K562 (cell line): ENCODE data around the gene AP2A2.

Experiments used
- NFRKB ChIP-seq: fragments of 450-650 bp; IDR thresholded peaks from 2 replicates; pipeline ENCODE4 v1.6.1; 2016; ENCODE audit warnings: low read depth
- POLR2A ChIP-seq: fragments of 450-650 bp; conservative IDR thresholded peaks from 2 replicates; pipeline ENCODE4 v1.6.1; 2016
- ZNF589 ChIP-seq: fragments of 200-800 bp; sonication (Bioruptor generic); IDR thresholded peaks from 2 replicates; pipeline ENCODE4 v1.6.1; 2016; ENCODE audit warnings: low read depth, missing genetic modification characterization, missing compliant biosample characterization
- ZNF75A ChIP-seq: fragments of 450-650 bp; formaldehyde crosslinking; IDR thresholded peaks from 2 replicates; pipeline ENCODE4 v1.4.0; 2020; ENCODE audit warnings: mild to moderate bottlenecking
- ZSCAN32 ChIP-seq: fragments of 450-650 bp; formaldehyde crosslinking; IDR thresholded peaks from 2 replicates; pipeline ENCODE4 v1.4.0; 2020; ENCODE audit warnings: mild to moderate bottlenecking, moderate library complexity

GRCh38 chr11:1038921-1039320 is 113.3 kb downstream of the AP2A2 start:
- no peak for TF ChIP-seq POLR2A
- TF ChIP-seq NFRKB: no peak
- TF ChIP-seq ZNF589 (CRISPR knock-in tag): no peak
- no peak for TF ChIP-seq ZNF75A
- TF ChIP-seq ZSCAN32: no peak
